SK-N-SH (cell line): ENCODE measurements around the gene TXNDC17.

Source experiments
- CHD2 ChIP-seq: fragments of 150-350 bp; IDR thresholded peaks from 2 replicates; pipeline ENCODE4 v1.6.1; 2018; ENCODE audit warnings: low read length; ENCODE audit not compliant: partially characterized antibody
- CTCF ChIP-seq: fragments of 200-600 bp; sonication (generic); IDR thresholded peaks from 2 replicates; pipeline ENCODE4 v1.6.1; 2017; ENCODE audit warnings: antibody characterized with exemption, mild to moderate bottlenecking, moderate library complexity
- FOSL2 ChIP-seq: IDR thresholded peaks from 2 replicates; pipeline ENCODE4 v1.4.0; 2012; ENCODE audit warnings: low read depth, mild to moderate bottlenecking, moderate library complexity, borderline replicate concordance
- MAX ChIP-seq: IDR thresholded peaks from 2 replicates; pipeline ENCODE4 v1.4.0; 2012; ENCODE audit warnings: low read depth
- POLR2AphosphoS5 ChIP-seq: IDR thresholded peaks from 2 replicates; pipeline ENCODE4 v1.6.1; 2012; ENCODE audit warnings: low read depth, low read length

GRCh38 chr17:6651919-6652452, 11.1 kb downstream of the TXNDC17 start:
- TF ChIP-seq CTCF (no peak), MAX (peak; percentile 84), POLR2AphosphoS5 (no peak), CHD2 (no peak), FOSL2 (no peak)
